Colonic mucosa (tissue), 4 donors: ENCODE results near the gene CFAP46. TPM values are rescaled to one million over a fixed set of nuclear protein-coding genes. Genes with fewer than 3 reads are reported as not detected.
"Not testable (repeated sequence)": the region's sequence is repeated elsewhere in the genome, so short reads cannot be mapped to it uniquely, and the experiment has no call there.

ENCODE experiments used
- DNase-seq: peaks from one replicate; pipeline ENCODE4 v3.0.0-alpha.2; 2020
- H3K27ac ChIP-seq: fragments of 200-600 bp; one replicate; pipeline ENCODE4 v1.8.0; 2021
- H3K27me3 ChIP-seq: fragments of 200-600 bp; one replicate; pipeline ENCODE4 v1.8.0; 2021
- H3K36me3 ChIP-seq: fragments of 200-600 bp; one replicate; pipeline ENCODE4 v1.8.0; 2021
- H3K4me1 ChIP-seq: fragments of 200-600 bp; one replicate; pipeline ENCODE4 v1.8.0; 2021; ENCODE audit warnings: mild to moderate bottlenecking
- H3K4me3 ChIP-seq: fragments of 200-600 bp; one replicate; pipeline ENCODE4 v1.8.0; 2021
- H3K9ac ChIP-seq, 2 donors: one replicate each; pipeline ENCODE4 v1.7.0; 2013; ENCODE audit warnings: control low read depth in 2 of 2, low read depth in 2 of 2, low read length in 2 of 2
- H3K9me3 ChIP-seq: fragments of 200-600 bp; one replicate; pipeline ENCODE4 v1.8.0; 2021
- CTCF ChIP-seq: fragments of 200-600 bp; IDR thresholded peaks from one replicate; pipeline ENCODE4 v1.8.0; 2022; ENCODE audit warnings: antibody characterized with exemption, mild to moderate bottlenecking
- intact Hi-C: fragments of 100-400 bp; cut with DNase I; formaldehyde crosslinking; loops from one replicate; pipeline ENCODE4 v1.14.1; 2022
- total RNA-seq, 2 donors: library from RNA; stranded (reverse); fragmentation: NEBNext Ultra II Directional in 1 of 2; extraction: Animal tissue kit (Norgen Biotek cat#: 25700) in 1 of 2; gene quantifications; one replicate each; pipeline ENCODE4 v1.2.1, GENCODE V29; 2021
- donor health status: healthy.
- donor health status: DM: no; HTN: no; CAD: no.
- donor health status: DM: no; HTN: no; CAD: no.

Gene CFAP46
- total RNA-seq, 2 donors from 2014 or later = 0.13 TPM; not detected in 1

DNA sequence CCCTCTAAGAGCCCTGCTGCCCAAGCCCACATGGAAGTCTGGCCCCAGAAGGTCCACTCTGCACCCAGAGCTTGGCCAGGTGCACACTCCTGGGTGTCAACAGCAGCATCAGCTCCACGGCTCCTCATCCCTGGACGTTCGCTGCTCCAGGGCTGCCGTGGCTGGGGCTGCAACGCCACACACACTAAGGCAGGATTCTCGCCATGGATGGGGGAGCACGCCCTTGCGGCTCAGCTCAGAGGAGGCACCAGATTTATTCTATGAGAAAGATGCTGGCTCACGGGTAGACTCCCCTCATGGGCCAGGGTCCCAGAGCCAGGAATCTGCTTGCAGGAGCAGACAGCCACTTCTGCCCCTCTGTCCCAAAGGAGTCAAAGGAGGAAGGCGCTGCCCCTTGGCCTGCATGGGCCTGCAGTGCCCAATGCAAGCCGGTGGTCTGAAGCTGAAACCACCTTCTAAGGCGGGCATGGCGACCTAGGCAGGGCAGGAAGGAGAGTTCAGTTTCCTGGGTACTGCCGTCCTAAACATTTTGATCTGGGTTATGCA is 42.1 kb downstream of the CFAP46 start:
- no peaks in the 10 kb centered on the region for H3K27me3 ChIP-seq
- H3K27ac ChIP-seq = no peak overlapping the region
- intact Hi-C loops = no loop called here
- H3K4me1 ChIP-seq = no peaks in the 10 kb centered on the region
- H3K9me3 ChIP-seq = no peaks in the 10 kb centered on the region
- TF ChIP-seq CTCF = no peak
- no peak overlapping the region for H3K4me3 ChIP-seq
- no peak overlapping the region for H3K9ac ChIP-seq
- DNase-seq = no peak
- no peaks in the 10 kb centered on the region for H3K36me3 ChIP-seq

- Histone ChIP-seq H3K4me1 (no peaks in the 10 kb centered on the region), H3K9me3 (no peaks in the 10 kb centered on the region), H3K9ac (no peak overlapping the region), H3K27ac (no peak overlapping the region), H3K27me3 (no peaks in the 10 kb centered on the region), H3K4me3 (no peak overlapping the region), H3K36me3 (no peaks in the 10 kb centered on the region)
- TF ChIP-seq CTCF = no peak
- DNase-seq = no peak
- intact Hi-C loops = no loop called here
Observed at GRCh38 chr10:132899751-132900065, 42.7 kb downstream of the CFAP46 start.

DNA sequence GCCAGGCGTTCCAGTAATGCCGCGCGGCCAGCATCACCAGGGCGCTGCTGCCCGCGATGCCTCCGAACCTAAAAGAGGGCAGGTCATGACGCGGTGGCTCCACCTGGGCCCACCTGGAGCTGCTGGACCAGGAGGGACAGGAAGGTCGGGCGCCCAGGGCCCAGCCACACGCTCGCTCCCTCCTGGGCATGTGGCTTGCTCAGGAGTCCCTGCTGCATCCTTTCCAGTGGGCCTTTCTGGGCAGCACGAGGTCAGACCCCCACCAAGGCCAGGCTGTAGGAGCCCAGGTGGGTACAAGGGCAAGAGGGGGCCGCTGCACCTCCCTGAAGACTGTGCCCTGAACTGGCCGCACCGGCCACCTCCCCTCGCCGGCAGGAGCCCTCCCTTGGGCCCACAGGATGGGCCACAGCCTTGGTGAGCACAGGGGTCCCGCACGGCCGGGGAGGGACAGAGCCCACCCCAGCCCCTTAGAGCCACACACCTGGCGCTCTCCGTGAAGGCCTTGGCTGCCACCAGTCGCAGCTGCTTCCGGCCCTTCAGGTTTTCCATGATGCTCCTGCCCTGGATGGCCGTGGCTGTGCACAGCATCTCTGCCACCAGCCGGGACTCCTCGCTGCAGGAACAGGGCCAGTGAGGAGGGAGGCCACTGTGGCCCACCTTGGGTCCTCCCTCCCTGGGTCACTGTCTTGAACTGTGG is 43.2 kb downstream of the CFAP46 start:
- H3K27ac ChIP-seq = no peak overlapping the region
- no peak for TF ChIP-seq CTCF
- no peaks in the 10 kb centered on the region for H3K9me3 ChIP-seq
- no peaks in the 10 kb centered on the region for H3K36me3 ChIP-seq
- intact Hi-C loops = no loop called here
- no peak overlapping the region for H3K9ac ChIP-seq
- H3K27me3 ChIP-seq = no peaks in the 10 kb centered on the region
- DNase-seq = no peak
- H3K4me3 ChIP-seq = no peak overlapping the region
- no peaks in the 10 kb centered on the region for H3K4me1 ChIP-seq

DNA sequence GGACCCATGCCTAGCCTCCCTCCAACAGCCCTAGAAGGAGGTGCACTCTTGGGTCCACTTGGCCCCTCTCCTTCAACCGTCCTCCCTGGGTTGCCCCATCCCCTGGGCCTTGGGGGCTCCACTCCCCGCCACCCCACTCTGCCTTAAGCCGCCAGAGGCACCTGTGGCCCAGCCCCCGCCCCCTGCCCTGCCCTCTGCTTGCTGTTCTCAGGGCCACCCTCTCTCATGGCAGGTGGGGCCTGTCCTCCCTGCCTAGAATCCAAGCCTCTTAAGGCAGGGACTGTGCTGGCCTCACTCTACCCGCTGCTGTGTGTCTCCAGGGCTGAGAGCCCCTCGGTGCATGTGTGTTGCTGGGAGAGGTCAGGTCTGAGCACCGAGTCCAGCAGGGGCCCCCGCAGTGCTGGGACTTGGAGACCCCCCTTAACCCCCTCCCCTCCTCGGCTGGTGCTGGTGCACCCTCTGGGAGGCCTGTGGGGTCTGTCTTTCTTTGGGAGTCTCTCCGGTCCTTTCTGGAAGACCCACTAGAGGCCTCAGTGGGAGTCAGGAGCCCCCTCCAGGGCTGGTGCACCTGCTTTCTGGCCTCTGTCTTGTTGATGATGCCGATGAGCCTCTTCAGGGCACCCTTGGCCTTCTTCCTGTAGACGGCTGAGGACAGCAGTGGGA is 43.8 kb downstream of the CFAP46 start:
- H3K36me3 ChIP-seq = no peaks in the 10 kb centered on the region
- no peaks in the 10 kb centered on the region for H3K27me3 ChIP-seq
- no peaks in the 10 kb centered on the region for H3K9me3 ChIP-seq
- intact Hi-C loops = no loop called here
- H3K9ac ChIP-seq = no peak overlapping the region
- TF ChIP-seq CTCF = no peak
- DNase-seq = no peak
- H3K4me1 ChIP-seq = no peaks in the 10 kb centered on the region
- H3K4me3 ChIP-seq = no peak overlapping the region
- H3K27ac ChIP-seq = no peak overlapping the region

DNA sequence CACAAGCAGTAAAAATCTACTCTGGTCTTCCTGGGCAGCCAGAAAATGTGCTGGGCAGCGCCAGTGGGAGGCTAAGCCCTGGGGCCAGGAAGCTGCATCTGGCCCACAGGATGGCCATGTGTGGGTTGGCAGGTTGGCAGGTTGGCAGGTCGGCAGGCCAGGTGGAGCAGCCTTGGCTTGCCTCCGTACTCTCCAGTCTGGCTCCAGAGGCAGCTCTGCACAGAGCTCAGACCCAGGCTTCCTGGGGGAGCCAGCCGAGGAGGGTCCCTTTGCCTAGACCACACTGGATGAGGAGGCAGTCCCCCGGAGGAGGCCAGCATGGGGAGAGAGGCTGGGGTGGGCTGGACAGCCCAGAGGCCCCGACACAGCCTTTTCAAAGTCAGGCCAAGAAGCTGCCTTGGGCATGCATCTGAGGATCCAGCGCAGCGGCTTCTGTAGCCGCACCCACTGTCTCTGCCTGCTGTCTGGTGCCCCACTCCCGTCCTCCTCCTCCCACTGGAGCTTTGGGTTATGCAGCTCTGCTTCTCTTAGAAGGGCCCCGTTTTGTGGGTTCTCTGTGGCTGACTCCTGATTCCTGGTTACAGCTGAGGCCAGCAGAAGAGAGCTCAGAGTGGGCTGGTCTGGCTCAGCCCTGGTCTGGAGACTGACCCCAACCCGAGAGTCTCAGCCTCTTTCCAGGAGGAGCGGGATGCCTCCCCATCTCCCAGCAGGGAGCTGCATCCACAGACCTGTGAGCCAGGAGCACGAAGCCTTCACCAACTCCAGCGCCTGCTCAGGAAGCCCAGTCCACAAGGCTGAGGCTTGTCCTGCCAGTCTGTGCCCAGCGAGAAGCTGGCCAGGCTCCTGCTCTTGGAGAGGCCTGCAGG is 44.6 kb downstream of the CFAP46 start:
- no peak for DNase-seq
- H3K9ac ChIP-seq = no peak overlapping the region
- no peak overlapping the region for H3K4me3 ChIP-seq
- H3K27me3 ChIP-seq = no peaks in the 10 kb centered on the region
- no peak overlapping the region for H3K27ac ChIP-seq
- H3K9me3 ChIP-seq = no peaks in the 10 kb centered on the region
- TF ChIP-seq CTCF = no peak
- no peaks in the 10 kb centered on the region for H3K4me1 ChIP-seq
- intact Hi-C loops = no loop called here
- no peaks in the 10 kb centered on the region for H3K36me3 ChIP-seq

DNA sequence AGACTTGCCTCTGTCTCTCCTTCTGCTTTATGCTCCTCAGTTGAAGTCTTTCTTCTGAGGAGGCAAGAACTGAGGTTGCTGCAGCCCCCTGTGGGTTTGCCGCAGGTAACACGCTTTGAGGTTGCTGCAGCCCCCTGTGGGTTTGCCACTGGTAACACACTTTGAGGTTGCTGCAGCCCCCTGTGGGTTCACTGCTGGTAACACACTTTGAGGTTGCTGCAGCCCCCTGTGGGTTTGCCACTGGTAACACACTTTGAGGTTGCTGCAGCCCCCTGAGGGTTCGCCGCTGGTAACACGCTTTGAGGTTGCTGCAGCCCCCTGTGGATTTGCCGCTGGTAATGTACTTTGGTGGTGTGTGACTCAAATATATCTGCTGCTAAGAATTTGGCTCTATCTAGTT is 48.6 kb downstream of the CFAP46 start:
- not testable (repeated sequence) for DNase-seq, H3K27me3 ChIP-seq

More for the DNA sequence above, 48.6 kb downstream of the CFAP46 start:
- H3K4me3 ChIP-seq, H3K9ac ChIP-seq, intact Hi-C loops, H3K9me3 ChIP-seq, H3K36me3 ChIP-seq, H3K4me1 ChIP-seq, H3K27ac ChIP-seq: not testable (repeated sequence)
